Peyer's patch (tissue), 4 donors: ENCODE data around the gene RAD50.

ENCODE experiments used
- POLR2A ChIP-seq, 2 donors: fragments of 450-650 bp; IDR thresholded peaks; one replicate each; pipeline ENCODE4 v1.5.1; 2017; ENCODE audit warnings: antibody characterized with exemption in 2 of 2, mild to moderate bottlenecking in 2 of 2, moderate library complexity in 2 of 2
- TF ChIP-seq, protein P1 (sequence below), 6 experiments: fragments of 450-650 bp in 4 of 6; fragments of 200-600 bp in 2 of 6; sonication (generic) in 1 of 6; IDR thresholded peaks; one replicate each; pipeline ENCODE4 v1.5.1; 2017 to 2019; ENCODE audit warnings: antibody characterized with exemption in 6 of 6, mild to moderate bottlenecking in 3 of 6, moderate library complexity in 1 of 6

DNA sequence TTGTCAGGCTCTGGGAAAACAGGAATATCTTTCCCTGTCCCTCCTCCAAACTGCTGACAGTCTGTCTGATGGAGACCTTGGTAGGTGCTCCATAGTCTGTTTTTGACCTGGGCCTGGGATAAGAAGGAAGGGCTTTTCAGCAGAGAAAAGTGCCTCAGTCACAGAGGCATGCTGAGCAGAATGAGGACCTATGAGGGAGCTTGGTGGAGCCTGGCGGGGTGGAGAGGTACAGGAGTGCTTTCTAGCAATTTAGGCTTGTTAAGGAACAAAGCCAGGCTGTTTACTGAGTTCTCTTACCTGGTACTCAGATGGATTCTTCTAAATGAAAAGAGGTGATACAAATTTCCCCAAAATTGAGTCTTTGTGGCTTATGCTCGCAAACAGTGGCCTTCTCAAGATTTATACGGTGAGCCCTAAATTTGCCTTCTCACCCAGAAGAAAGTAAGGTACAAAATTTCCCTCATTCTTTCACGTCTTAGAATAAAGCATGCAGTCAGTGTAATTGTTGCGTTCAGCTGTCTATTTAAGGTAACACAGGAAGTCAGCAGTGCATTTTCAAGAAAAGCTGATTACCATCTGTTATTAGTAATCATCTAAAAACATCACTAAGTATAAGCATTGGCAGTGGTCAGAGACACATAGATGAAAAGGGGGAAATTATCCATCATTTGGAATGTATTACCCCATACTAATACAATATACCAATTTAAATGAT, 72.6 kb downstream of the RAD50 start:
- TF ChIP-seq, protein P1, sequence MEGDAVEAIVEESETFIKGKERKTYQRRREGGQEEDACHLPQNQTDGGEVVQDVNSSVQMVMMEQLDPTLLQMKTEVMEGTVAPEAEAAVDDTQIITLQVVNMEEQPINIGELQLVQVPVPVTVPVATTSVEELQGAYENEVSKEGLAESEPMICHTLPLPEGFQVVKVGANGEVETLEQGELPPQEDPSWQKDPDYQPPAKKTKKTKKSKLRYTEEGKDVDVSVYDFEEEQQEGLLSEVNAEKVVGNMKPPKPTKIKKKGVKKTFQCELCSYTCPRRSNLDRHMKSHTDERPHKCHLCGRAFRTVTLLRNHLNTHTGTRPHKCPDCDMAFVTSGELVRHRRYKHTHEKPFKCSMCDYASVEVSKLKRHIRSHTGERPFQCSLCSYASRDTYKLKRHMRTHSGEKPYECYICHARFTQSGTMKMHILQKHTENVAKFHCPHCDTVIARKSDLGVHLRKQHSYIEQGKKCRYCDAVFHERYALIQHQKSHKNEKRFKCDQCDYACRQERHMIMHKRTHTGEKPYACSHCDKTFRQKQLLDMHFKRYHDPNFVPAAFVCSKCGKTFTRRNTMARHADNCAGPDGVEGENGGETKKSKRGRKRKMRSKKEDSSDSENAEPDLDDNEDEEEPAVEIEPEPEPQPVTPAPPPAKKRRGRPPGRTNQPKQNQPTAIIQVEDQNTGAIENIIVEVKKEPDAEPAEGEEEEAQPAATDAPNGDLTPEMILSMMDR (IDR thresholded peaks at IDR 0.05) = no peak
- no peak for TF ChIP-seq POLR2A (IDR thresholded peaks at IDR 0.05)
